Gastroesophageal sphincter (tissue), 3 donors: ENCODE results near the gene SRRM1.

Experiments
- CTCF ChIP-seq, 4 experiments: fragments of 200-600 bp in 2 of 4; fragments of 450-650 bp in 2 of 4; sonication (generic) in 1 of 4; IDR thresholded peaks; one replicate each; pipeline ENCODE4 v1.5.1; 2017 to 2019; ENCODE audit warnings: antibody characterized with exemption in 4 of 4, mild to moderate bottlenecking in 2 of 4, moderate library complexity in 2 of 4
- POLR2AphosphoS5 ChIP-seq: sonication (generic); formaldehyde crosslinking; IDR thresholded peaks from one replicate; pipeline ENCODE4 v1.6.1; 2017; ENCODE audit warnings: antibody characterized with exemption

- no peak for TF ChIP-seq POLR2AphosphoS5
- TF ChIP-seq CTCF (IDR thresholded peaks at IDR 0.05) = no peak
These were observed 53.7 kb downstream of the SRRM1 start for GRCh38 chr1:24696756-24697330.
